ENCODE measurements around the gene GSDMA.

Gene GSDMA, protein sequence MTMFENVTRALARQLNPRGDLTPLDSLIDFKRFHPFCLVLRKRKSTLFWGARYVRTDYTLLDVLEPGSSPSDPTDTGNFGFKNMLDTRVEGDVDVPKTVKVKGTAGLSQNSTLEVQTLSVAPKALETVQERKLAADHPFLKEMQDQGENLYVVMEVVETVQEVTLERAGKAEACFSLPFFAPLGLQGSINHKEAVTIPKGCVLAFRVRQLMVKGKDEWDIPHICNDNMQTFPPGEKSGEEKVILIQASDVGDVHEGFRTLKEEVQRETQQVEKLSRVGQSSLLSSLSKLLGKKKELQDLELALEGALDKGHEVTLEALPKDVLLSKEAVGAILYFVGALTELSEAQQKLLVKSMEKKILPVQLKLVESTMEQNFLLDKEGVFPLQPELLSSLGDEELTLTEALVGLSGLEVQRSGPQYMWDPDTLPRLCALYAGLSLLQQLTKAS

GRCh38 chr17:39962642-39963220, at the start of gene GSDMA:
Gene GSDMA (plus strand): TSS chr17:39963004. CDS start chr17:39965688, 2,684 bp downstream.
- DNase-seq: no peak

DNA sequence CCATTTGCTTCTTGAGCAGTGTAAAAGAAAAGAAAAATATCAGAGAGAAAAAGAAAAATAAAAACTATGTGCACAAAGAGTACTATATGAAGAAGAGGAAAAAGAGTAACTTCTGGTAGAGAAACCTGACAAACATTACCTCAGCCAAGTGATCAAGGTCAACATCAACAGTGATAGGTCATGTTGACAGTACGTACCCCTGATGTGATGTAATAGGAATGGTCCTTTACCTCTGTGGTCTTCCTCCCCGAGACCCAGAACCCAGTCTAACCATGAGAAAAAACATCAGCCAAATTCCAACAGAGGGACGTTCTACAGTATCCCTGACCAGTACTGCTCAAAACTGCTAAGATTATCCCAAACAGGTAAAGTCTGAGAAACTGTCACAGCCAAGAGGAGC, 48.8 kb upstream of the GSDMA start:
- DNase-seq: no peak

- no peak for DNase-seq
Measured at GRCh38 chr17:39915559-39915958, 47.2 kb upstream of the GSDMA start.

DNA sequence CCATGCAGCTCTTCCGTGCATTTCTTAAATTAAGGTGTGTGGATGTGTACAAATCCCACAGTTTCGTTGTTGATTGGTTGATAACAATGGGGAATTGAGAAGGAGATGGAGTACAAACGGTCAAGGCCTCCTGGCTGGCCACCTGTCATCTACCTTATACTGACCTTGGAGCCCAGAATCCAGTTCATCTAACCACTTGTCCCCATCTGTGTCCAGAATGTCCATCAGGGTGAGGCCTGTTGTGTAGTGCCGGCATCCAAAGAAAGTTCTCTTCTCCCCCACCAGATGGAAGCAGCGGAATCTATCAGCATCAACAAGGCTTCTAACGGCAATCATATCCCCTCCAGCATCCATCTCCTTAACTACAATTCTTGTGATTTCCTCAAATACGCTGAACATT, 45.9 kb upstream of the GSDMA start:
- no peak for DNase-seq

- DNase-seq: no peak
Measured at GRCh38 chr17:39919087-39919683, 43.6 kb upstream of the GSDMA start.

- DNase-seq: no peak
Measured at GRCh38 chr17:39920218-39921210, 42.3 kb upstream of the GSDMA start.

GRCh38 chr17:39921323-39921722, 41.5 kb upstream of the GSDMA start:
- DNase-seq: no peak

DNA sequence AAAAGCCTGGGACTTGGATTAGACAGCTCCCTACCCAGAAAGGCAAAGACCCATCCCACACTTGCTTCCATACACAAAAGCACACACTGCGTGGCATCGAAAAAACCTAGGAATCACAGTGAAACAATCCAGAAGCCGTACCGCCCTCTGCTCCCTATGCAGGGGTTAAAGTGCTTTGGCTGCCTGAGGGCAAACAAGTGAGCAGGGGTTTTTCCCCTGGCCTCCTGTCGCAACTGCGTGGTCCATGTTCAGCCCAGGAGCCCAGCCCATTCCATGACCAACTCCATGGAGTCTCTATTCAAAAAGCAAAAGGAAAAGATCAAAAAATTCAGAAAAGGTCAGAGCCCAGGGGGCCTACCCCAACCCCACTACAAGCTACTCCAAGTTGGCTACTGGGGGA, 40.8 kb upstream of the GSDMA start:
- DNase-seq: no peak

DNA sequence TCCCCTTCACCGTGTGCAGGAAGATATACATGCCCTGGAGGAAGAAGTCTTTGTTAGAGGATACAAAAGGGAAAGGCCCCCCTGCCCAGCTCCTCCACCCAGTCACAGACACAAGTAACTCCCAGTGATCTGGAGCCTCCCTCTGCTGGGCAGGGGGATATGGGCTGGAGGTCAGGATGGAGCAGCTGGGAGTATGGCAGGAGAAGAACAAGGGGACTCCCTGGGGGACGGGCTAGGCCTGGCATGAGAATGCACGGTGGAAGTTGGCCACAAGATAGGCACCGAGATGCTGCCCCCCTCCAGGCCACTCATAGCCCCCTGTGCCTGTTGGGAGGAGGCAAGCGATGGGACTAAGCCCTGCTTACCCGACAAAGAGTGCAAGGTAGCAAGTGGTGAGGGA, 39.6 kb upstream of the GSDMA start:
- DNase-seq: no peak

DNA sequence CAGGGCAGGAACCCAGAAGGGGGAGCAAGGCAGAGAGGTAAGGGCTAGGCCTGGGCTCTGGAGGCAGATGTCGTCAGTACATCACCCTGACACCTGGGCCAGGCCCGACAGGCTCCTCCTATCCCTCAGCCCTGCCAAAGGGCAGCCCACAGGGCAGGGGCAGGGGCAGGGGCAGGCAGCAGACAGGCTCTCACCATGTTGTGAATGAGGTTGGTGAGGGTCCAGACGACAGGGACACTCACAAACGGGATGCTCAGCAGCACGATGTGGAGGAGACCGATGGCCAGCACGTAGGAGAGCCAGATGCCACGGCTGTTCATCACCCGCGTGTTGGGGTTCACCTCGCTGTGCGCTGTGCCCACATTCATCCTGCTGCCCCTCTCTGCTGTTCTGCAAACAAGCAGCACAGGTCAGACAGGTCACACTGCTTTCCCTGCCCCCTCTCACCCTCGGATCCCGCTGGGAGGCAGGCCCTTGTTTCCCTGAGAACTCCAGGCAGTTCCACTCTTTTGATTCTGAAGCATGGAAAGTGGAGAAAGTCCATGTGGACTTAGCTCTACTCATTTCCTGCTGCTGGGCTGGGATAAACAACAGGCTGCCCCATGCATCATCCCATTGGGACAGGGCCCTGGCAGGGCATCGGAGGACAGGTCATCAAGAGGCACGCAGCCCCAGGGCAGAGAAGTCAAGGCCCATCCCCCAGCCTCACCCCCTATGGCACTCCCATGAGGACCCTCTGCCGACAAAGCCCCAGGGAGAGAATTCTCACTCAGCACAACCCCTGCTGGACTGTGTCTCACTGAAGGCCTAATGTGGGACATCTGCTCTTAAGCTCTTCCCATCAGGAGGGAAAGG, 38.7 kb upstream of the GSDMA start:
- DNase-seq: no peak

DNA sequence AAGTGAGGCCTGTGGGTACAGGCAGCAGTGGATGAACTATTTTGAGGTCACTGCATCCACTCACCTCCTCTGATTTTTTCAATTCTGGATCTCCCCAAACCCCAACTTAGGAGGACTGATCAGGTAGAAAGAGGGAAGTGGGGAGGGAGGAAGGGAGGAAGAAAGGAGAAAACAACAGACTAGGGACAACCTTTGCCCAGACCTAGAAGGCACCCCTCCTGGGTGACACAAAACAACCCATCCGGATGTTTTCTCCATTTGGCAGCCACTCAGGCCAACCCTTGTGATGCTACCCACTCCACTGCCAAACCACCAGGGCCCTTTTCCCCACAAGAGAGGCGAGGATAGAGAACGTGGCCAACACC, 38.1 kb upstream of the GSDMA start:
- DNase-seq: no peak

GRCh38 chr17:39925282-39926134, 37.3 kb upstream of the GSDMA start:
- no peak for DNase-seq

DNA sequence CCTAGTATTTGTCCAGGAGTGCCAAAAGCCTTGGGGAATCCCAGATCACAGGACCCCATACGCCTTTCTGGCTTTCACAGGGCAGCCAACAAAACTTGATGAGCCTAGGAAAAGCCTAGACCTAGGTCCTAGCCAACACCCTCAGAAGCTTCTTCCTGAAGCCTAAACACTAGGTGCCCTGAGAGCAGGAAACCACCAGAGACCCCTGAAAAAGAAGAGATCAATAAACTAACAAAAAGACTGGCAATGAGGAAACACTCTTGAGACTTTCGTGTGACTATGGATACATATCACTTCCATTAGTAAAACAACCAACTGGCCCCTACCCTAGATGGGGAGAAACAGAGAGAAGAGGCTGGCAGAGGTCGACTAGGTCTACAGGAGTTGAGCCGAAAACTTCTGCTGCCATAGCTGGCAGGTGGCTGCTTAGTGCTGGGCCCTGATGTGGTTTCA, 36.6 kb upstream of the GSDMA start:
- no peak for DNase-seq

DNA sequence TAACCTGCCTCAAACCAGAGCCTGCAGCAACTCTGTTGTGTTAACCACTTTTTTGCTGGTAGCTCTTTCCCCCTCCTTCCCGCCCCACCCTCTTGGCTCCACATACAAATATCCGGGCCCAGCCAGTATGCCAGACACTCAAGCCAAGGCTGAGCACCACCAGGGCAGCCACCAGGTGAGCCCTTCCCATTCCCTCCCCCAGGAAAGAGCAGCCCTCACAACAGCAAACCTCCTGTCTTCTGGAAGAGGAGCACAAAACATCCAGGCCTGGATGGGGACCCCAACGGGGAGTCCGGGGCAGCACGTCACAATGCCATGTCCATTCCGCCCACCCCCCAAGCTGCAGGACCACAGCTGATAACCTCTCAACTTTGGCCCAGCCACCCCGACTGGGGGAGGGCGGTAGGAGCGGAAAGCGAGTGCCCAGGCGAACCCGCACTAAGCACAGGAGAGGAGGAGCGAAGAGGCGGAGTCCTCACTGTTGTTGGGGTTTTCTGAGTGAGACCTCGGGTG, 36.2 kb upstream of the GSDMA start:
- peak; percentile 52 for DNase-seq

- peak; percentile 71 for DNase-seq
Measured at GRCh38 chr17:39927101-39927928, 35.5 kb upstream of the GSDMA start, which contains the start of the genes LRRC3C and ORMDL3. Gene LRRC3C (plus strand): TSS chr17:39927732. CDS start chr17:39941524, 13,792 bp downstream. Gene ORMDL3 (minus strand): TSS chr17:39927601. CDS start chr17:39924203, 3,398 bp downstream.

DNA sequence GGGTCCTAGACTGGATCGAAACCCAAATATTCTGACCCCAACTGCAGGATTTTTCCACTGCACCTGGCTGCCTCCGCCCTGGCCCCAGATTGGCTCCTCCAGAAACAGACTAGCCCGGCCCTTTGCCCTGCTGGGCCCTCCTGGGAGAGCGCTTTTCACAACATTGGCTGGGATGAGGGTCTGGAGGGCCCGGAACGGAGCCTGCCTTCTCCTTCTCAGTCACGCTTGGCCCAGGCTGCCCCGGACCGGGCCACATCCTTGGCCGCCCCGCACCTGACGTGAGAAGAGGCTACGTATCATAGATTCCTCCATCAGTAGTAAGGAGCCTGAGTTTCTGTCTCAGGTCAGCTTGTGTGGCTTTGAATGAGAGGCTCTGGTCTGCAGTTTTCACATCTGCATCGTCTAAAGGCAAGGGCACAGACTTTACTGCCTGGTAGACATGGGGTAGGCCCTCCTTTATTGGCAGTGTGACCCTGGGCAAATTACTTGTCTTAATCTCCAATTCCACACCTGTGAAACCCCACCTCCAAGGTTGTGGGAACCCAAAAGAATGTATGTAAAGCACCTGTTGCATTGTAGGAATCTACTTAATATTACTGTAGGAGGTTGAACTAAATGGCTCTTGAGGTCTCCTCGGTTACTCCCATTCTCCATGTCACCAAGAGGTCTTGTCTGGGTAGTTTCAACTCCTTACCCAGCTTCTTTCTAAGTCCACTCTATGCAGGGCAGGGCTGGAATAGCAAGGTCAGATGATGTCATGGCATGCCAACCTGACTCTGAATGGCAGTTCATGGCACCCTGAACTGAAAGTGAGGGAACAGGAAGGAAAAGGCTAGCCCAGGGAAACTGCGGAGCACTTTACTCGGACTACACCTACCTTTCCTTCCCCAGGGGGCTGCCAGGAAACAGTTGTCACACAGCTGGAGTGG, 34.6 kb upstream of the GSDMA start:
- no peak for DNase-seq

DNA sequence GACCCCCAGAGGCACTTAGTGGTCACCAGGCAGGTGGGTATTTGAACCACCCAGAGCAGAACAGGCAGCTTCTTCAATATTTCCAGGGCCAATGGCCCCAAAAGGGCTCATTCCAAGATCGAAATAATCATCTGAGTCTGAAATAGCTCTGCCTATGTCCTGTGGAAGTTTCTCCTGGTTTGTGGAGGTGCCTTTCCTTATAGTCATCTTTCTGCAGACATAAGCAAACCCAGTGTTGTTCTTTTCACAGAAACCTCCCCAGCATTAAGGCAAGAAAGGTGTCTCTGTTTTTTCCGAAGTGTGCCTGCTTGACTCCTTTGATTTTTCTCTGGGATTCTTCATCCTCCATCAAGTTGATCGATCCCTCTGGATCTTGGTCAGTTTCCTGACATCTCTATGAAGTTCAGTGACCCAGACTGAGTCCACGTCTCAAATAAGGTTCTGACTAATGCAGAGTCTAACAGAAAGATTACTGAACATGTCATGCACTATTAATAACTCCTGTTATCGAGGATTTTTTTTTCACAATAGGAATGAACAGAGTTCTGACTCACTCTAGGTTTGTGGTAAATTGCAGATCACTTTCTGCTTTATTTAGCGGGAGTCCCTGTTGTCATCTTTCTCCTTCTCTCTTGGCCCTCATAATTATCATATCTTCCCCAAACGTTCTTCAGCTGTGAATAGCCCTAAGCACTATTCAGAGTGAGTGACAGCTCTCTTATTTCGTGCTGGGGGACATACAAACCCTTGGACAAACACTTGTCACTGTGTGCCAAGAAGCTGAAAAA, 33.8 kb upstream of the GSDMA start:
- DNase-seq: no peak

Measured in NCI-H2029 (cell line).